ENCODE measurements around the gene MTREX. TPM values are rescaled to one million over a fixed set of nuclear protein-coding genes. Genes with fewer than 3 reads are reported as not detected.

Gene MTREX
- total and polyA plus RNA-seq, 4 donors = 10.0 to 43.8 (median 23.7) TPM

DNA sequence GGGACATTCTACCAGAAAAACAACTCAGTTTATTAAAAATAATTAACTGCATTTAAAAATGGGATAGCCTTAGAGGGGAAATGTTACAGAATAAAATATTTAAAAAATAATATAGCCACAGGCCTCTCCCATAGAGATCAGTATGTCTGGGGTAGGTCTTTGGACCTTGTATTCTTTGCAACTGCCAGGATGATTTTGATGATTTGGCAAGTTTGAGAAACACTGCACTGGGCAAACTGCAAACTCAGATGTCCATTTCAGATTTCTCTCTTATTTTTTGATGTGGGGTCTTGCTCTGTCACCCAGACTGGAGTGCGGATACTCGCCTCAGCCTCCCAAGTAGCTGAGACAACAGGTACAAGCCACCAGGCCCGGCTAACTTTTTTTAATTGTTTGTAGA, 49.5 kb upstream of the MTREX start:
- Histone ChIP-seq H3K36me3 (ENCODE audit: control insufficient read depth in 4 of 4, insufficient read depth in 3 of 4, low read depth in 1 of 4, low read length in 3 of 4) (peaks cover 1 to 60% (median 37%) of the 10 kb centered on the region in 4 donors), H3K9me3 (ENCODE audit: control insufficient read depth in 4 of 4, low read length in 3 of 4) (no peaks in the 10 kb centered on the region), H3K4me1 (ENCODE audit: control insufficient read depth in 4 of 4, insufficient read depth in 4 of 4, low read length in 3 of 4) (no peaks in the 10 kb centered on the region), H3K27me3 (ENCODE audit: control insufficient read depth in 4 of 4, insufficient read depth in 4 of 4, low read length in 3 of 4) (no peaks in the 10 kb centered on the region), H3K4me3 (ENCODE audit: low read depth in 1 of 3, low read length in 3 of 3) (no peak overlapping the region), H3K9ac (ENCODE audit: low read depth in 1 of 2, low read length in 2 of 2) (no peak overlapping the region), H3K27ac (ENCODE audit: low read depth in 1 of 2, low read length in 2 of 2) (no peak overlapping the region)
- TF ChIP-seq YY1 (IDR thresholded peaks at IDR 0.05) (no peak), HNF4A (conservative IDR thresholded peaks at IDR 0.05) (peak in 1 of 2 donors; percentile 9)
- DNase-seq (ENCODE audit: low spot score) = no peak
- 95% methylated on average over 3 of the region's 3 CpGs for WGBS

GRCh38 chr5:55276771-55277170, 31.0 kb upstream of the MTREX start:
- Histone ChIP-seq H3K27ac (ENCODE audit: low read depth in 1 of 2, low read length in 2 of 2) (no peak overlapping the region), H3K4me1 (ENCODE audit: control insufficient read depth in 4 of 4, insufficient read depth in 4 of 4, low read length in 3 of 4) (no peaks in the 10 kb centered on the region), H3K4me3 (ENCODE audit: low read depth in 1 of 3, low read length in 3 of 3) (no peak overlapping the region), H3K27me3 (ENCODE audit: control insufficient read depth in 4 of 4, insufficient read depth in 4 of 4, low read length in 3 of 4) (no peaks in the 10 kb centered on the region), H3K9me3 (ENCODE audit: control insufficient read depth in 4 of 4, low read length in 3 of 4) (no peaks in the 10 kb centered on the region), H3K36me3 (ENCODE audit: control insufficient read depth in 4 of 4, insufficient read depth in 3 of 4, low read depth in 1 of 4, low read length in 3 of 4) (peaks cover 15 to 73% (median 64%) of the 10 kb centered on the region in 4 donors), H3K9ac (ENCODE audit: low read depth in 1 of 2, low read length in 2 of 2) (no peak overlapping the region)
- TF ChIP-seq CTCF (IDR thresholded peaks at IDR 0.05; ENCODE audit: low read depth, low read length, missing input control) (no peak), NR2F2 (IDR thresholded peaks at IDR 0.05) (no peak), FOXA1 (IDR thresholded peaks at IDR 0.05) (no peak), EGR1 (IDR thresholded peaks at IDR 0.05; ENCODE audit: low read depth in 2 of 2) (no peak), HNF4A (conservative IDR thresholded peaks at IDR 0.05) (no peak), TAF1 (conservative IDR thresholded peaks at IDR 0.05) (no peak), RAD21 (IDR thresholded peaks at IDR 0.05) (no peak)
- TF ChIP-seq, protein P1, sequence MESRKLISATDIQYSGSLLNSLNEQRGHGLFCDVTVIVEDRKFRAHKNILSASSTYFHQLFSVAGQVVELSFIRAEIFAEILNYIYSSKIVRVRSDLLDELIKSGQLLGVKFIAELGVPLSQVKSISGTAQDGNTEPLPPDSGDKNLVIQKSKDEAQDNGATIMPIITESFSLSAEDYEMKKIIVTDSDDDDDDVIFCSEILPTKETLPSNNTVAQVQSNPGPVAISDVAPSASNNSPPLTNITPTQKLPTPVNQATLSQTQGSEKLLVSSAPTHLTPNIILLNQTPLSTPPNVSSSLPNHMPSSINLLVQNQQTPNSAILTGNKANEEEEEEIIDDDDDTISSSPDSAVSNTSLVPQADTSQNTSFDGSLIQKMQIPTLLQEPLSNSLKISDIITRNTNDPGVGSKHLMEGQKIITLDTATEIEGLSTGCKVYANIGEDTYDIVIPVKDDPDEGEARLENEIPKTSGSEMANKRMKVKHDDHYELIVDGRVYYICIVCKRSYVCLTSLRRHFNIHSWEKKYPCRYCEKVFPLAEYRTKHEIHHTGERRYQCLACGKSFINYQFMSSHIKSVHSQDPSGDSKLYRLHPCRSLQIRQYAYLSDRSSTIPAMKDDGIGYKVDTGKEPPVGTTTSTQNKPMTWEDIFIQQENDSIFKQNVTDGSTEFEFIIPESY (IDR thresholded peaks at IDR 0.05) = no peak
- TF ChIP-seq, protein P2, sequence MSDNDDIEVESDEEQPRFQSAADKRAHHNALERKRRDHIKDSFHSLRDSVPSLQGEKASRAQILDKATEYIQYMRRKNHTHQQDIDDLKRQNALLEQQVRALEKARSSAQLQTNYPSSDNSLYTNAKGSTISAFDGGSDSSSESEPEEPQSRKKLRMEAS (IDR thresholded peaks at IDR 0.05) = no peak
- 88% methylated on average over 1 of the region's 1 CpG for WGBS
- DNase-seq (ENCODE audit: low spot score) = no peak

DNA sequence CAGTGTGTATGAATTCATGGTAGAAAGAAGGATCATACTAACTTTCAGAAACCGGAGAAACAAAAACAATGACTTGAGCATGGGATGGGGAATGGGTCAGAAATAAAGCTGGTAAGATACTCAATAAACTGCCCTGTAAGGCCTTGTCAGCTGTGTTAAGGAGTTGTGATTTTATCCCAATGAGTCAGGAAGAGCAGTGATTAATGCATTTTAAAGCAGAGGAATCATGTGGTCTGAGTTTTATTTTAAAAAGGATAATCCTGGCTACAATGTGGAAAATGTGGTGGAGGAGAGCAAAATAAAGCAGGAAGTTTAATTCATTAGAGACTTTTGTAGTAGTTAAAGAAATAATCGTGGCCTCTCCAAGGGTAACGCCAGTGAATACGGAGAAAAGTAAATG, 29.0 kb upstream of the MTREX start:
- H3K9me3 ChIP-seq (ENCODE audit: control insufficient read depth in 4 of 4, low read length in 3 of 4) = no peaks in the 10 kb centered on the region
- no peak for TF ChIP-seq HNF4G (IDR thresholded peaks at IDR 0.05)
- no peak for TF ChIP-seq FOXA1 (IDR thresholded peaks at IDR 0.05)
- no peak for TF ChIP-seq JUND (IDR thresholded peaks at IDR 0.05)
- no peak for TF ChIP-seq TAF1 (conservative IDR thresholded peaks at IDR 0.05)
- TF ChIP-seq YY1 (IDR thresholded peaks at IDR 0.05) = no peak
- TF ChIP-seq HNF4A (conservative IDR thresholded peaks at IDR 0.05) = no peak
- TF ChIP-seq, protein P3, sequence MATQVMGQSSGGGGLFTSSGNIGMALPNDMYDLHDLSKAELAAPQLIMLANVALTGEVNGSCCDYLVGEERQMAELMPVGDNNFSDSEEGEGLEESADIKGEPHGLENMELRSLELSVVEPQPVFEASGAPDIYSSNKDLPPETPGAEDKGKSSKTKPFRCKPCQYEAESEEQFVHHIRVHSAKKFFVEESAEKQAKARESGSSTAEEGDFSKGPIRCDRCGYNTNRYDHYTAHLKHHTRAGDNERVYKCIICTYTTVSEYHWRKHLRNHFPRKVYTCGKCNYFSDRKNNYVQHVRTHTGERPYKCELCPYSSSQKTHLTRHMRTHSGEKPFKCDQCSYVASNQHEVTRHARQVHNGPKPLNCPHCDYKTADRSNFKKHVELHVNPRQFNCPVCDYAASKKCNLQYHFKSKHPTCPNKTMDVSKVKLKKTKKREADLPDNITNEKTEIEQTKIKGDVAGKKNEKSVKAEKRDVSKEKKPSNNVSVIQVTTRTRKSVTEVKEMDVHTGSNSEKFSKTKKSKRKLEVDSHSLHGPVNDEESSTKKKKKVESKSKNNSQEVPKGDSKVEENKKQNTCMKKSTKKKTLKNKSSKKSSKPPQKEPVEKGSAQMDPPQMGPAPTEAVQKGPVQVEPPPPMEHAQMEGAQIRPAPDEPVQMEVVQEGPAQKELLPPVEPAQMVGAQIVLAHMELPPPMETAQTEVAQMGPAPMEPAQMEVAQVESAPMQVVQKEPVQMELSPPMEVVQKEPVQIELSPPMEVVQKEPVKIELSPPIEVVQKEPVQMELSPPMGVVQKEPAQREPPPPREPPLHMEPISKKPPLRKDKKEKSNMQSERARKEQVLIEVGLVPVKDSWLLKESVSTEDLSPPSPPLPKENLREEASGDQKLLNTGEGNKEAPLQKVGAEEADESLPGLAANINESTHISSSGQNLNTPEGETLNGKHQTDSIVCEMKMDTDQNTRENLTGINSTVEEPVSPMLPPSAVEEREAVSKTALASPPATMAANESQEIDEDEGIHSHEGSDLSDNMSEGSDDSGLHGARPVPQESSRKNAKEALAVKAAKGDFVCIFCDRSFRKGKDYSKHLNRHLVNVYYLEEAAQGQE (IDR thresholded peaks at IDR 0.05) = no peak
- no peak for TF ChIP-seq NR2F2 (IDR thresholded peaks at IDR 0.05)
- no peak overlapping the region for H3K4me3 ChIP-seq (ENCODE audit: low read depth in 1 of 3, low read length in 3 of 3)
- H3K36me3 ChIP-seq (ENCODE audit: control insufficient read depth in 4 of 4, insufficient read depth in 3 of 4, low read depth in 1 of 4, low read length in 3 of 4) = peaks cover 15 to 78% (median 67%) of the 10 kb centered on the region in 4 donors
- no peaks in the 10 kb centered on the region for H3K27me3 ChIP-seq (ENCODE audit: control insufficient read depth in 4 of 4, insufficient read depth in 4 of 4, low read length in 3 of 4)
- 97% methylated on average over 4 of the region's 4 CpGs for WGBS
- DNase-seq (ENCODE audit: low spot score) = no peak
- no peak overlapping the region for H3K27ac ChIP-seq (ENCODE audit: low read depth in 1 of 2, low read length in 2 of 2)
- no peak overlapping the region for H3K9ac ChIP-seq (ENCODE audit: low read depth in 1 of 2, low read length in 2 of 2)
- H3K4me1 ChIP-seq (ENCODE audit: control insufficient read depth in 4 of 4, insufficient read depth in 4 of 4, low read length in 3 of 4) = no peaks in the 10 kb centered on the region

Data from liver (tissue), 9 donors.